RWPE2 (cell line): ENCODE data around the gene TIGAR.

ENCODE experiments used
- ATAC-seq: fragments of 200-7000 bp; cut with Tn5 transposase; 3 replicates; pipeline ENCODE4 v1.9.1; 2021; ENCODE audit warnings: low read depth
- DNase-seq: peaks from one replicate; pipeline ENCODE4 v3.0.0-alpha.2; 2020; ENCODE audit warnings: low spot score
- H3K27ac ChIP-seq: fragments of 450-650 bp; 2 replicates; pipeline ENCODE4 v1.5.1; 2017; ENCODE audit warnings: mild to moderate bottlenecking; ENCODE audit not compliant: poor library complexity, severe bottlenecking
- H3K27me3 ChIP-seq: fragments of 250-450 bp; sonication (Bioruptor Pico); 2 replicates; pipeline ENCODE4 v1.5.1; 2021; ENCODE audit warnings: mild to moderate bottlenecking, moderate library complexity; ENCODE audit not compliant: insufficient read depth, poor library complexity, severe bottlenecking
- H3K36me3 ChIP-seq: fragments of 250-450 bp; sonication (Bioruptor Pico); 2 replicates; pipeline ENCODE4 v1.5.1; 2020; ENCODE audit warnings: low read depth, mild to moderate bottlenecking, moderate library complexity
- H3K4me1 ChIP-seq: fragments of 250-450 bp; sonication (Bioruptor Pico); 2 replicates; pipeline ENCODE4 v1.5.1; 2021; ENCODE audit warnings: mild to moderate bottlenecking, moderate library complexity; ENCODE audit not compliant: insufficient read depth, poor library complexity, severe bottlenecking
- H3K4me3 ChIP-seq: fragments of 250-450 bp; sonication (Bioruptor Pico); 2 replicates; pipeline ENCODE4 v1.5.1; 2021; ENCODE audit warnings: mild to moderate bottlenecking, moderate library complexity; ENCODE audit not compliant: severe bottlenecking
- H3K9me3 ChIP-seq: fragments of 250-450 bp; sonication (Bioruptor Pico); 2 replicates; pipeline ENCODE4 v1.5.1; 2021; ENCODE audit warnings: mild to moderate bottlenecking, moderate library complexity; ENCODE audit not compliant: severe bottlenecking
- TF ChIP-seq, protein P1 (sequence below): fragments of 450-650 bp; IDR thresholded peaks from one replicate; pipeline ENCODE4 v1.5.1; 2017; ENCODE audit warnings: mild to moderate bottlenecking, moderate library complexity; ENCODE audit not compliant: poor library complexity, severe bottlenecking

The TIGAR gene

GRCh38 chr12:4287325-4288211 is 33.4 kb upstream of the TIGAR start:
- TF ChIP-seq, protein P1, sequence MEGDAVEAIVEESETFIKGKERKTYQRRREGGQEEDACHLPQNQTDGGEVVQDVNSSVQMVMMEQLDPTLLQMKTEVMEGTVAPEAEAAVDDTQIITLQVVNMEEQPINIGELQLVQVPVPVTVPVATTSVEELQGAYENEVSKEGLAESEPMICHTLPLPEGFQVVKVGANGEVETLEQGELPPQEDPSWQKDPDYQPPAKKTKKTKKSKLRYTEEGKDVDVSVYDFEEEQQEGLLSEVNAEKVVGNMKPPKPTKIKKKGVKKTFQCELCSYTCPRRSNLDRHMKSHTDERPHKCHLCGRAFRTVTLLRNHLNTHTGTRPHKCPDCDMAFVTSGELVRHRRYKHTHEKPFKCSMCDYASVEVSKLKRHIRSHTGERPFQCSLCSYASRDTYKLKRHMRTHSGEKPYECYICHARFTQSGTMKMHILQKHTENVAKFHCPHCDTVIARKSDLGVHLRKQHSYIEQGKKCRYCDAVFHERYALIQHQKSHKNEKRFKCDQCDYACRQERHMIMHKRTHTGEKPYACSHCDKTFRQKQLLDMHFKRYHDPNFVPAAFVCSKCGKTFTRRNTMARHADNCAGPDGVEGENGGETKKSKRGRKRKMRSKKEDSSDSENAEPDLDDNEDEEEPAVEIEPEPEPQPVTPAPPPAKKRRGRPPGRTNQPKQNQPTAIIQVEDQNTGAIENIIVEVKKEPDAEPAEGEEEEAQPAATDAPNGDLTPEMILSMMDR = no peak
- H3K27ac ChIP-seq = peak overlapping the region; percentile 18
- ATAC-seq (peak; percentile 45), DNase-seq (no peak)
- H3K9me3 ChIP-seq = no peaks in the 10 kb centered on the region
- H3K36me3 ChIP-seq = peaks cover 100% of the 10 kb centered on the region
- H3K4me1 ChIP-seq = peaks cover 6% of the 10 kb centered on the region
- H3K27me3 ChIP-seq = no peaks in the 10 kb centered on the region
- H3K4me3 ChIP-seq = no peak overlapping the region

DNA sequence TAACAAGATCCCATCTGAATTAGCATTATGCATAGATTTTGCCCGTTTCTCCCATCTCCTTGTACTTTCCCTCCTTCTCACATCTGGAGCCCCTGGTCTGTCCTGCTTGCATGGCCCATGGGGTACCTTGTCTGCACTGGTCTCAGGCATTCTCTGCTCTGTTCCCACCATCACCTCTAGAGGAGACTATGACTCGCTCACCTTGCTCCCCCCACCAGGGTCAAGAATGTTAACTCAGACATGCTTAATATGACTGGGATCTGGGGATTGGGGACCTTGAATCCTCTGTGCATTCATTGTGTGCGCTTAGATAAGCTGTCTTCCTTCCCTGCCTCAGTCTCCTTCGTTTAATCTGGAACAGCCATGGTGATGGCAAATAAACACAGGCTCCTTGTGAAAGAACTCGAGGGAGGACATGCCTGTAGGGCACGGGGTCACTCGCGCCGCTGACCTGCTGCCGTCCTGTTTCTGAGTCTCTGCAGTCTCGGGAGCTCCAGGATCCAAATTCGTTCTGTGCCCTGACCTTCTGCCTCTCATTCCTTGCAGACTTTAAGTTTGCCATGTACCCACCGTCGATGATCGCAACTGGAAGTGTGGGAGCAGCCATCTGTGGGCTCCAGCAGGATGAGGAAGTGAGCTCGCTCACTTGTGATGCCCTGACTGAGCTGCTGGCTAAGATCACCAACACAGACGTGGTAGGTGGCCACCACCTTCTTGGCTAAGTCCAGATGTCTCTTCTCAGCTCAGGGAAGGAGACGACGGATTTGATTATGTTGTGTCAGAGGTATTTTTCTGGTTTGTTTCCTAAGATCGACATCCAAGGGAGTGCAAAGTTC is 32.5 kb upstream of the TIGAR start:
- H3K4me1 ChIP-seq = peaks cover 6% of the 10 kb centered on the region
- 0 out of 3 replicates have a peak, but pooled peaks have one; percentile 8 for ATAC-seq
- TF ChIP-seq, protein P1 = no peak
- no peaks in the 10 kb centered on the region for H3K27me3 ChIP-seq
- H3K4me3 ChIP-seq = no peak overlapping the region
- no peaks in the 10 kb centered on the region for H3K9me3 ChIP-seq
- no peak for DNase-seq
- peak overlapping the region; percentile 18 for H3K27ac ChIP-seq
- peaks cover 100% of the 10 kb centered on the region for H3K36me3 ChIP-seq

GRCh38 chr12:4289231-4289878 is 31.7 kb upstream of the TIGAR start:
- H3K27me3 ChIP-seq = no peaks in the 10 kb centered on the region
- DNase-seq = no peak
- peaks cover 100% of the 10 kb centered on the region for H3K36me3 ChIP-seq
- H3K27ac ChIP-seq = no peak overlapping the region
- H3K4me3 ChIP-seq = no peak overlapping the region
- peaks cover 6% of the 10 kb centered on the region for H3K4me1 ChIP-seq
- TF ChIP-seq, protein P1 = no peak
- ATAC-seq = no peak
- H3K9me3 ChIP-seq = no peaks in the 10 kb centered on the region

- TF ChIP-seq, protein P1 = no peak
- ATAC-seq (no peak), DNase-seq (no peak)
- H3K27ac ChIP-seq = no peak overlapping the region
- no peak overlapping the region for H3K4me3 ChIP-seq
- H3K9me3 ChIP-seq = no peaks in the 10 kb centered on the region
- H3K27me3 ChIP-seq = no peaks in the 10 kb centered on the region
- peaks cover 100% of the 10 kb centered on the region for H3K36me3 ChIP-seq
- H3K4me1 ChIP-seq = peaks cover 6% of the 10 kb centered on the region
These were observed 30.8 kb upstream of the TIGAR start for GRCh38 chr12:4289998-4290790.
